ENCODE data around the gene BCDIN3D.
"Not testable (repeated sequence)": the region's sequence is repeated elsewhere in the genome, so short reads cannot be mapped to it uniquely, and the experiment has no call there.

The BCDIN3D gene

DNA sequence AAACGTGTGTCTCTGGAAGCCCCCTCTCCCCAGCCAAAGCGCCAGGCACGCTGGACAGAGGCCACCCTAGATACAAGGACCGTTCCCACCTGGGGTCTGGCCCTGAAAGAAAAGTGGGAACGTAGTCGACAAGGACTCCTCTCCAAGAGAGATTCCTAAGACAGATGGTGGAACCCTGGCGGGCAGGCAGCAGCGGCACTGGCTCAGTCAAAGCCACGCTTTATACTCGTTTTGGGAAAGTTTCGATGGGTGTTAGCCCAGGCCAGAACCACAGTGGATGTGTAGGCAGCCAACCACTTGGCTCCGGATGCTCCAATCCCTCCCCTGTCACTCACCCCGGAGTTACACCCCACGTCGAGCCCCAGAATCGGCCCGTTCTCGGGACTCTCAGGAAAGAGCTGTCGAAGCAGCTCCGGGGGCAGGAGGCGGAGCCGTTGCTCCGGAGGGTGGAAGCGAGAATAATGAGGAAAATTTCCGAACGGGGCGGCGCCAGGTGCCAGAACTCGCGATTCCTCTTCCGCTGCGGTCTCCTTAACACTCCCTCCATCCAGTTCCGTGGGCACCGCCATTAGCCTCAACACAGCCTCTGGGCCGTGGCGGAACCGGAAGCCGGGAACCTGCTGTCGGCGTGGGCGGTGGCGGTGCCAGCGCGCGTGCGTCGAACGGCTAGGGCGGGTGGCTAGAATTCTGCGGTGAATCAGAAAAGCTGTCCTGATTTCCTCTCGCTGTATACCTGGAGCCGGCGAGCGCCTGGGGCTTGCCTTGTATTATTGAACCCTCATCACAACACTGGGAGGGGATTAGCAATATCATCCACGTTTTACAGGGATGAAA, at the start of gene BCDIN3D:
Gene BCDIN3D, minus strand, starts transcription at position 588 of the 834 bp plus-strand sequence. Its CDS starts 19 bp downstream, at position 569.
- DNase-seq: peak; percentile 94

DNA sequence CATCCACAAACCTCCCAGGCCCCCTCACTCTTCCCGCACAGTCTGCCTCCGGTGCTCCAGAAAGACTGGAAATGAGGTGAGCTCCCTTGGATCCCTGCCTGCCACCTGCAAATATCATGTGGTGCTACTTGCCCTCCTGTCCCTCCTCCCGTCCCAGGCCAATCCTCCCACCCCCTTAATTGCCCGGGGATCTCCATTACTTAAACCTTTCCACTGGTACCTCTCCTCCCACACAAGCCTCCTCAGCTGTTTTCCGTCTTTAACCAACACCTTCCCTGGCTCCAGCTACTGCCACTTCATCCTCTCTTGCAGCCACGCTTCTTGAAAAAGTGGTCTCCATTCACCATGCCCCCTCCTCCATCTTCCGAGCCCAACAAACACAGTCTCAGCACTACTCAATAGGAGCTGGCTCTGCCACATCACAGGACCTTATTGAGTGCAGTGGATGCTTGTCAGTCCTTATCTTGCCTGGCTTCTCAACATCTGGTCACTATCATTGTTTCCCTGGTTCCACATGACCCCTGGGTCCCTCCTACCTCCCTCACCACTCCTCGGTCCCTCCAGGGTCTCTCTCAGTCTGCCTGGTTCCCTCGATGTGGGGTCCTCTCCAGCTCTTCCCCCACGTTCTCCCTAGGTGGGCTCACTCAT, 49.3 kb upstream of the BCDIN3D start:
- no peak for DNase-seq

- DNase-seq: no peak
Measured at GRCh38 chr12:49891476-49891875, 48.6 kb upstream of the BCDIN3D start.

DNA sequence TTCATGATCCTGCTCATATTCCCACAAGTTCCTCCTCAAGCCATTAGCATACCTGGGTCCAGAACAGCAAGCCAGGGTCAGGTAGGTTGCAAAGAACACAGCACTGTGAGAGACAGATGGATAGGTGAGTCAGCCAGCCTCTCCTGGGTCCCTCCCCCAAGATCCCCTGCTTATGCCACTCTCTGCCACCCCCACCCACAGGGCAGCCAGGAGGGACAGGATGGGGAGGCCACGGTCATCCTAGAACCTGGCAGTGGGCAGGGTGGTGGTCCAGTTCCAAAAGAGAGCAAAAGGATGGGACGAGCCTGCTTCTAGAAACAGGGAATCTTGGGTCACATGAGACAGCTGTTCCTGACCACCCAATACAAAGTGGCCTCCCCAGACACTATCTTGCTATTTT, 48.1 kb upstream of the BCDIN3D start:
- DNase-seq: no peak

GRCh38 chr12:49890096-49890461, 47.2 kb upstream of the BCDIN3D start:
- DNase-seq: no peak

DNA sequence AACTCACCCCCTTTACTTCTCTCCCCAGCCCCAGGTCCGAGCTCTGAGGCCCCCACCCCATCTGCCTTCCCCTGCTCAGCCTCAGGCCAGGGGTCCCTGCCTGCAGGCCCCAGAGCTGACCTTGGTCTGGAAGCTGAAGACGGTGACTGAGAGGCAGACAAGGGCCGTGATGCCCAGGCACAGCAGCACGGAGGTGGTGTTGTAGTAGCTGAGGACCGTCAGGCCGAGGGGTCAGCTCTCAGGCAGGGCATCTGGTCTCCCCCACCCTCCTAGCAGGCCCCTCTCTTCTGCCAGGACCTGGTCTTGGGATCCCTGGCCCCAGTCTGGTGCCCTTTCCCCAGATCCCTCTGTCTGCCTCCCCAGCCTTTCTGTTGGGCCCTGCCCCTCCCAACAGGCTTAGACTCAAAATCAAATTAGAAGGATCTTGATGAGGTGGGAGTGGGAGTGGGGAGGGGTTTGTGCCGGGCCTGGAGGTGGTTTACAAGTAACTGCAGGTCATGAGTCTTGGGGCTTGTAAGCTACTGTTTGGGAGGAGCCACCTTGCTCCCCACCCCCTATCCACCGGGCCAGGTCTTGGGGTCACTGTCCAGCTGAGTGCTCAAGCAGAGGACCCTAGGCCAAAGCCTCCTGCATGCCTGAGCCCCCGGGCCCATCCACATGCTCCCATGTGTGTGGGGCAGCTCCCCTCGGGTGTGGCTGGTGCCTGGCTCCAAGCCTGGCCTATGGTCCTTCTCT, 46.6 kb upstream of the BCDIN3D start:
- DNase-seq: no peak

DNA sequence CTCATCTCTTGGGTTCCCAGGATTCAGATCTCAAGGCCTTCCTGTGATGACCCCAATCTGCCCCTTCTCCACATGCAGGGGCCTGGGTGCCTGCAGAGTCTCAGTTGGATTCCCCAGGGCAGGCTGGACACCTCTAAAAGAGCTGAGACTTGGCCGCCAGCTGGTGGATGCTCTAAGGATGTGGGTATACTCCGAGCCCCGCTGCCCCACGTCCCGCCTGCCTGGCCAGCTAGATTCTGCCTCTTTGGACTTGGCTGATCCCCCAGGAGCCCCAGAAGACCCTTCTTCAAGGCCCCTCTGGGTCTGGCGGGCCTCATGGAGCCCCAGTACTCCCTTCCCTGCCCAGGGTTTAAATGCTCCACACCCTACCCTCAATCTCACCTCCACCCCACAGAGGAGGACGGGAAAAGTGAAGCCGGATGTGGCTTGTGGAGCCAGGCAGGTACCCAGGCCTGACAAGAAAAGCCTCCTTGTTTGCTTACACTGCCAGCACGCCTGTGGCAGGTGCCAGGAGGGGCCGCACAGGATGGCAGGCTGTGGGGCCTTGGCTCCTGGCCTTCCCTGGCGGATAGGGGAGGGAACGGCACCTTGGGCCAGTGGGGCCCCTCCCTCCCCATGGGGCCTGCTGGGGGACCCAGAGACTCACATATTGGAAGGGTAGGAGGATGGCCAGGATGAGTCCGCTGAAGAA, 45.7 kb upstream of the BCDIN3D start:
- no peak for DNase-seq

DNA sequence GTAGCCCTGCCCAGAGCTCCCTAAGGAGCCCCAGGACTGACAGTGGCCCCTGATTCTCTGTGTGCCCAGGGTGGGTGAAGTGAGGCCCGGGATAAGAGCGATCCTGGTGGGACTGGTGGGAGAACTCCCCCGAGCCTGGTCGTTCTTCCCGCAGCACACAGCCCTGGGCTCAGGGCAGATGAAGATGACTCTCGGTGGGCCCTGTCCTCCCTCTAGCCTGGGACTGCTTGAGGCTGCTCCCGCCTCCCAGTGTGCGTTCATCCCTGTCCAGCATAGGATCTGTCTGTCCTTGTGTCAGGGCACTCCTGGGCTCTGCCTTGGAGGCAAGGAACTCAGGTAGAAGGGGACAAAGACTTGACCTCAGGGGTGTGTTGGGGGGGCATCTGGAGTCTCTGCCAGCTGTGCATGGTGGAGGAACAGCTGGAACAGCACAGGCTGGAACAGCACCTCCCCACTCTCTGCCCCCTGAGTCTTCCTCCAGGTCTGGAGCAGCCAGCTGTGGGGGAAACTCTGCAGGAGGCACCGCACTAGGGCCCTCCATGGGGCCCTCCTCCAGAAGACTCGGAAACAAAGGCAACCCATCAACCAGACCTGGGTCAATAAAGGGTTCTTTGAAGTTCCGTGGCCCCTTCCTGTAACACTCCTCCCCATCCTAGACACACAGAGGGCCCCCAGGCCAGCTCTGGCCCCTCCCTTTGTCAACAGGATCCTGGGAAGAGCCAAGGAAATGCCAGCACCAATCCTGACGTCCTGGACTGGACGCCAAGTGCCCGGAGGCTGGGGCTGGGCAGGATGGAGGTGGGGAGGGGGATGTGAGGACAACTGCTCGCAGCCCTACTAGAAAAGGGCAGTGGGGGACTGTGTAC, 44.9 kb upstream of the BCDIN3D start:
- DNase-seq: no peak

DNA sequence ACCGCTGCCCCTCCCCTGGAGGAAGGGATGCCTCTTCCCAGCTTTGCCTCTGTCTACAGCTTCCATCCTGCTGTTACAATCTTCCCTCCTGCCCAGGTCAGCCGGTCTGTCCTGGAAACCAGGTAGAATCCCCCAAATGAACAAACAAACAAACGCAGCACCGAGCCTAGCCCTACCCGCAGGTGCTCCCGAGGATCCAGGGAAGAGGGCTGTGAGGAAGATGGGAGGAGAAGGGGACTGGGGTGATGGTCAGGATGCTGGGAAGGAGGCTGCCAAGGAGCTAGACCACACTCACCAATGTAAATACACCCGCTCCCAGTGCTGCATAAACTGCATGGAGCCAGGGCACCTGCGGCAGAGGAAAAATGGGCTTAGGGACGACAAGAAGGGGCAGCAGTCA, 44.2 kb upstream of the BCDIN3D start:
- DNase-seq: no peak

GRCh38 chr12:49885663-49886461, 43.0 kb upstream of the BCDIN3D start:
- DNase-seq: no peak

DNA sequence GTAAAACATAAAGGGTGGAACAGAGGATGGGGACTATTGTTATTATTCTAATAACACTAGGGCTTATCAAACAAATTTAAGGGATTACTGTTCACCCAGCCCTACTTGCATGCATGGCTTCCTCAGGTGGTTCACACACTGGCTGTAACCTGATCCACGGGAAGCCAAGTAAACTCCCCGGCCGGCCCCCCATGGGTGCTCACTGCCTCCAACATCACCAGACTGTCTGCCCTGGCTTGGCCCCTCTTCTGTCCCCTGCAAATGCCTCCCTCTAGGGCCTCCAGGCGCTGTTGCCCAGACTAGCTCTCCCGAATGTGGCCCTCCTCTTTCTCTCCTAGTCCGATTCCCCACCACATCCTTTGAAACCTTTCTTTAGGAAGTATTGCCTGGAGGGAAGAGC, 42.2 kb upstream of the BCDIN3D start:
- DNase-seq: no peak

DNA sequence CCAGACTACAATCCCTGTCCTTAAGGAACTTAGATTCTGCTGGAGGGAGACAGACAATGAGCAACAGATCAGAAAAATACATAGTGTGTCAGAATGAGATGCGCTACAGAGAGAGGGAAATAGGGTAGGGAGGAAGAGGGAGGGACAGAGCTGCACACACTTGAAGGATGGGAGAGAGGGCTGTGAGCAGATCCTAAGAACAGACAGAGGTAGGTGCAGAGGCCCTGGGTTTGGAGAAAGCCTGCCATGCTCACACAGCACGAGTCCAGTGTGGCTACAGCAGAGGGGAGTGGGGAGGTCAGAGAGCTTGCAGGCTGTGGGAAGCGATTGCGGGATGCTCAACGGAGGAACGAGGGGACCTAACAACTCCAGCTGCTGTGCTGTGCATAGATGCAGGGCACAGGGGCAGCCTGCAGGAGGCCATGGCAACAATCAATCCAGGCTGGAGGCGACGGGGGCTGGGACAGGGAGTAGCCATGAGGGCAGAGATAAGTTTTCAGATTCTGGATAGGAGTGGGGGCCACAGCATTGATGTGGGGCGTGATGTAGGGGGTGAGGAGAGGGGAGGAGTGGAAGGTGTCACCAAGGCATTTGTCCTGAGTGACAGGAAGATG, 40.1 kb upstream of the BCDIN3D start:
- DNase-seq: no peak

GRCh38 chr12:49882248-49882850, 39.4 kb upstream of the BCDIN3D start:
- no peak for DNase-seq

DNA sequence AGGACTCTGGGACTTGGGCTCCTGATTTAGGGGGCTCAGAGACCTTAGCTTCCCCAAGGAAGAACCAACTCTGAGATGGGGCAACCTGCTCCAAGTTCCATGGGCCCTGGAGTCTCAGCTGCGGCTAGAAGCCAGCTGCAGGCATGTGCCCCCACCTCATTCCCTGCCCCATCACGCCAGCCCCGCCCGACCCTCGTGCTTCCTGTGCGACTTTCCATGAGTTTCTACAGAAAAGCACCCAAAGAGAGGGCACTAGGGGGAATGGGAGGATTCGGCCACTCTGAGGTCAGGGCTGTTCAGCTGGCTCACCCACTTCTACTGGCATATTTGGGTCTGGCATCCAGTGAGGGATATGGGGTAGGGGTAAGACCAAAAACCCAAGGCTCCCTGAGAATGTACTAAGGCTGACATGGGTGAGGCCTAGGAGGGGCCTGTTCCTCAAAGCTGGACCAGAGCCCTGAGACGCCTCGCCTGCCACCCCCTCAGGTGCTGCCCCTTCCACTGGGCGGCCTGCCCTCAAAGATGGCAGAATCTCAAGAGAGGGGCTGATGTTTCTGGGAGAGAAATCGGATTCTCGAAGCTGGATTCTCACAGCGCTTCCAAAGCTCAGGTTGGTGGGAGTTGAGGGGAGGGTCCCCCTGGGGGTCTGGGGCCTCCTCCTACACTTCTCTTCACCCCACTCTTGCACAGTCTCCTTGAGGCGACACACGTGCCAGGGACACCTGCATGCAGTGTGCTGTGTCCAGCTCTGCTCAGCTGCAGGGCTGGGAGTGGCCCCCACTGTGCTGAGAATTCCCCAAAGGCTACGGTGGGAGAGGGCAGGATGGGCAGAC, 38.7 kb upstream of the BCDIN3D start:
- DNase-seq: no peak

GRCh38 chr12:49880756-49881414, 38.0 kb upstream of the BCDIN3D start:
- no peak for DNase-seq

DNA sequence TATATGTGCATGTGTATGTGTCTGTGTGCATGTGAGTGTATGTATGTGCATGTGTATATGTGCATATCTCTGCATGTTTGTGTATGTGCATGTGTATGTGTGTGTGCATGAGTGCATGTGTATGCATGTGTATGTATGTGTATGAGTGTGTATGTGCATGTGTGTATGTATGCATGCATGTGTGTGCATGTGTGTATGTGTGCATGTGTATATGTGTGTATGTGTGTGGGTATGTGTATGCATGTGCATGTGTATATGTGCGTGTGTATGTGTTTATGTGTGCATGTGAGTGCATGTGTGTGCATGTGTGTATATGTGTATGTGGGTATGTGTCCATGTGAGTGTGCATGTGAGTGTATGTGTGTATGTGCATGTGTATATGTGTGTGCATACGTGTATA, 36.2 kb upstream of the BCDIN3D start:
- not testable (repeated sequence) for DNase-seq

GRCh38 chr12:49878021-49878420, 35.1 kb upstream of the BCDIN3D start:
- no peak for DNase-seq

GRCh38 chr12:49877066-49877465, 34.2 kb upstream of the BCDIN3D start:
- no peak for DNase-seq

DNA sequence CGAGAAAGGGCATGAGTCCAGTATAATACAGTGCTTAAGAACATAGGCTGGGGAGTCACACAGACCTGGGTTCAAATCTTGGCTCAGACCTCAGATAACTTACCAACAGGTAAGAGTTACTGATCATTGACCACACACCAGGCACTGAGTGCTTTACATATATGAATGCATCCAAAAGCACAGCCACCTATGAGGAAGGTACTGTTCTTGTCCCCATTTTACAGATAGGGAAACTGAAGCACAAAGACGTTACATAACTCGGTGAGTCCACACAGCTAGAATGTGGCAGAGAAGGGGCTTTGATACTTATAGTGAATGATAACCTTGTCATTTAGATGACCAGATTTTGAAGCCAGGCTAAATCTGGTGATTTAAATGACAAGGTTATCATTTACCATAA, 33.2 kb upstream of the BCDIN3D start:
- peak; percentile 22 for DNase-seq
